ENCODE data around the gene UBN1.

Gene UBN1

DNA sequence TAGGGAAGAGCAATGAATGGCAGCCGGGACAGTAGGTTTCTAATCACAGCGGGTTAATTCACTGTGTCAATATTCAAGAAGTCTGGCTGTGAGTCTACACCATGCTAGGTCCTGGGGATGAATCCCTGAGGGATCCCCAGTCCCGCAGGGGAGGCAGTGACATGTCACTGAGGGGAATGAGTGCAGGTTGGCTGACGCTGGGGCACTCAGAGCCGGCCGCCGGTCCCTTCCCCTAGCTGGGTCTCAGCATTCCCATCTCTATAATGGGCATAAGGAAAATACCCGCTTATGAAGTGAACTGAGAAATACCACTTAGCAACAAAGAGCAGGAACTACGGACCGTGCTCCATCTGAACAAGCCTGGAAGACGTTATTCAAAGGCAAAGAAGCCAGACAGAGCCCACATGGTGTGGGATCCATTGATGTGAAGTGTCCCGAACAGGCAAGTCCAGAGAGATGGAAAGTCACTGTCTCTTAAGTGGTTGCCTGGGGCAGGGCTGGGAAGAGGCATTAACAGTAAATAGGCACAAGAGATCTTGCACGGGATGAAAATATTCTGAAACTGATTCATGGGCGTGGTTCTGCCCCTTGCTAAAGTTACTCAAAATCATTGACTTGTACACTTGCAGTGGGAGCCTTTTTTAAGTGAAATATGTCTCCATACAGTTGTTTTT lies 57.8 kb downstream of the UBN1 start:
- Histone ChIP-seq H3K36me3 (ENCODE audit: insufficient read depth, low read length) (no peaks in the 10 kb centered on the region), H2AFZ (ENCODE audit: low read length) (no peak overlapping the region), H3K79me2 (ENCODE audit: insufficient read depth, low read length) (no peaks in the 10 kb centered on the region), H3K4me1 (ENCODE audit: insufficient read depth, low read length, severe bottlenecking) (no peaks in the 10 kb centered on the region), H3K4me2 (ENCODE audit: low read length) (no peak overlapping the region), H3K9me3 (ENCODE audit: low read length) (no peaks in the 10 kb centered on the region), H3K9me2 (ENCODE audit: low read depth, low read length) (no peaks in the 10 kb centered on the region), H3K27me3 (ENCODE audit: insufficient read depth, low read length) (0 out of 2 replicates have a peak, but pooled peaks cover 5% of the 10 kb centered on the region), H3K27ac (ENCODE audit: low read depth, low read length, poor library complexity, severe bottlenecking) (no peak overlapping the region), H3F3A (ENCODE audit: insufficient read depth, low read length) (no peaks in the 10 kb centered on the region), H3K9ac (ENCODE audit: low read length) (no peak overlapping the region), H4K20me1 (ENCODE audit: insufficient read depth, low read length) (no peaks in the 10 kb centered on the region), H3K4me3 (ENCODE audit: low read depth, low read length, poor library complexity, severe bottlenecking) (no peak overlapping the region)
- TF ChIP-seq EZH2 (IDR thresholded peaks at IDR 0.05; ENCODE audit: borderline replicate concordance, low read length): no peak
- TF ChIP-seq, protein P1, sequence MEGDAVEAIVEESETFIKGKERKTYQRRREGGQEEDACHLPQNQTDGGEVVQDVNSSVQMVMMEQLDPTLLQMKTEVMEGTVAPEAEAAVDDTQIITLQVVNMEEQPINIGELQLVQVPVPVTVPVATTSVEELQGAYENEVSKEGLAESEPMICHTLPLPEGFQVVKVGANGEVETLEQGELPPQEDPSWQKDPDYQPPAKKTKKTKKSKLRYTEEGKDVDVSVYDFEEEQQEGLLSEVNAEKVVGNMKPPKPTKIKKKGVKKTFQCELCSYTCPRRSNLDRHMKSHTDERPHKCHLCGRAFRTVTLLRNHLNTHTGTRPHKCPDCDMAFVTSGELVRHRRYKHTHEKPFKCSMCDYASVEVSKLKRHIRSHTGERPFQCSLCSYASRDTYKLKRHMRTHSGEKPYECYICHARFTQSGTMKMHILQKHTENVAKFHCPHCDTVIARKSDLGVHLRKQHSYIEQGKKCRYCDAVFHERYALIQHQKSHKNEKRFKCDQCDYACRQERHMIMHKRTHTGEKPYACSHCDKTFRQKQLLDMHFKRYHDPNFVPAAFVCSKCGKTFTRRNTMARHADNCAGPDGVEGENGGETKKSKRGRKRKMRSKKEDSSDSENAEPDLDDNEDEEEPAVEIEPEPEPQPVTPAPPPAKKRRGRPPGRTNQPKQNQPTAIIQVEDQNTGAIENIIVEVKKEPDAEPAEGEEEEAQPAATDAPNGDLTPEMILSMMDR (IDR thresholded peaks at IDR 0.05; ENCODE audit: low read length): no peak

DNA sequence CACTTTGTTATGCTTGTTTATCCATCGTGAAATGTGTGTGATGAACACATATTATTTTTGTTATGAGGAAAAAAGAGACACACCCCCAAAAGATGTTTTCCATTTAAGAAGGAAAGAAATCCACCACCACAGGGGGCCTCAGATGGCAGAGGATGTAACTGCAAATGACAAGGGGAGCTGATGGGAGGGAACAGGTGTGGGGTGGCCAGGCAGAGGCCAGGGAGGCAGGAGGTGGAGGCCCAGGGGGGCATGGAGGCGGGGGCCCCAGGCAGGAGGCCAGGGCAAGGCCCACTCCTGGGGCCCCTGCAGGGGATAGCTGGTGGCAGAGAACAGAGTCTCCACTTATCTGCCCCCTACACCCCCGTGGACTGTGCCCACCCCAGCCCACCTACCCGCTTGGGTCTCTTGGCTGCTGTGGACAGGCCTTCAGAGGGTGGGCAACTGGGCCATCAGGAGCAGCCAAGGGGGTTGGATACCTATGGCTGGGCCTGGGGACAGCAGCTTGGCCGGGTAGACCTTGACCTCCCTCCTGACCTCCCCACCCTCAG lies 61.6 kb downstream of the UBN1 start:
- Histone ChIP-seq H3F3A (ENCODE audit: insufficient read depth, low read length) (no peaks in the 10 kb centered on the region), H3K27me3 (ENCODE audit: insufficient read depth, low read length) (peaks cover 10% of the 10 kb centered on the region; the same call in 1 of the 2 replicates), H4K20me1 (ENCODE audit: insufficient read depth, low read length) (no peaks in the 10 kb centered on the region), H3K4me2 (ENCODE audit: low read length) (no peak overlapping the region), H3K4me1 (ENCODE audit: insufficient read depth, low read length, severe bottlenecking) (no peaks in the 10 kb centered on the region), H3K9me3 (ENCODE audit: low read length) (no peaks in the 10 kb centered on the region), H3K36me3 (ENCODE audit: insufficient read depth, low read length) (no peaks in the 10 kb centered on the region), H3K4me3 (ENCODE audit: low read depth, low read length, poor library complexity, severe bottlenecking) (no peak overlapping the region), H3K9ac (ENCODE audit: low read length) (no peak overlapping the region), H3K27ac (ENCODE audit: low read depth, low read length, poor library complexity, severe bottlenecking) (no peak overlapping the region), H3K79me2 (ENCODE audit: insufficient read depth, low read length) (no peaks in the 10 kb centered on the region), H3K9me2 (ENCODE audit: low read depth, low read length) (no peaks in the 10 kb centered on the region), H2AFZ (ENCODE audit: low read length) (no peak overlapping the region)
- TF ChIP-seq, protein P1 (IDR thresholded peaks at IDR 0.05; ENCODE audit: low read length): no peak
- TF ChIP-seq EZH2 (IDR thresholded peaks at IDR 0.05; ENCODE audit: borderline replicate concordance, low read length): no peak

DNA sequence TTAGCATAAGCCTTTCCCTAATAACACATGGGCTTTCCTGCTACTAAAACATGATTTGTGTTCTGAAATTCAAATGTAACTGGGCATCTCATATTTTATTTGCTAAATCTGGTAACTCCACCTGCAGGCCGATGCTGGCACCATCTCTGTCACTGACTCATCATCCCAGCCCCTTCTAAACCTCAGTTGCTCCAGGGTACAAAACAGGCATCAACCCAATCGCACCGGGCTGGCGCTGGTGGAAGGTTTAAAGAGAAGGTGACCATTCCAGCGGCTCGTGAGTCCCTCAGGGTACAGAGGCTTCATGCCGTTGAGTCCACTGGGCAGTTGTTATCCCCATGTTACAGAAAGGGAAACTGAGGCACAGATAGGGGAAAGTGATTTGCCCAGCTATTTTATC lies 62.5 kb downstream of the UBN1 start:
- Histone ChIP-seq H3K27ac (ENCODE audit: low read depth, low read length, poor library complexity, severe bottlenecking) (no peak overlapping the region), H3K4me3 (ENCODE audit: low read depth, low read length, poor library complexity, severe bottlenecking) (no peak overlapping the region), H4K20me1 (ENCODE audit: insufficient read depth, low read length) (no peaks in the 10 kb centered on the region), H3K9me2 (ENCODE audit: low read depth, low read length) (no peaks in the 10 kb centered on the region), H3K4me1 (ENCODE audit: insufficient read depth, low read length, severe bottlenecking) (no peaks in the 10 kb centered on the region), H2AFZ (ENCODE audit: low read length) (no peak overlapping the region), H3K79me2 (ENCODE audit: insufficient read depth, low read length) (no peaks in the 10 kb centered on the region), H3K36me3 (ENCODE audit: insufficient read depth, low read length) (no peaks in the 10 kb centered on the region), H3K9ac (ENCODE audit: low read length) (no peak overlapping the region), H3F3A (ENCODE audit: insufficient read depth, low read length) (no peaks in the 10 kb centered on the region), H3K9me3 (ENCODE audit: low read length) (no peaks in the 10 kb centered on the region), H3K4me2 (ENCODE audit: low read length) (no peak overlapping the region), H3K27me3 (ENCODE audit: insufficient read depth, low read length) (peaks cover 10% of the 10 kb centered on the region; the same call in 1 of the 2 replicates)
- TF ChIP-seq EZH2 (IDR thresholded peaks at IDR 0.05; ENCODE audit: borderline replicate concordance, low read length): no peak
- TF ChIP-seq, protein P1 (IDR thresholded peaks at IDR 0.05; ENCODE audit: low read length): no peak; the same call in 1 of the 2 replicates

All from OCI-LY1 (cell line).